Loucy (cell line): ENCODE measurements around the gene KRTAP4-6.

Source experiments
- H2AFZ ChIP-seq: fragments of 200-600 bp; sonication (generic); 2 replicates; pipeline ENCODE4 v1.6.0; 2016; ENCODE audit warnings: antibody characterized with exemption, mild to moderate bottlenecking, low read length, moderate library complexity
- H3F3A ChIP-seq: fragments of 200-600 bp; 2 replicates; pipeline ENCODE4 v1.6.0; 2016; ENCODE audit warnings: antibody characterized with exemption, low read depth, mild to moderate bottlenecking
- H3K27me3 ChIP-seq: fragments of 200-600 bp; sonication (generic); 2 replicates; pipeline ENCODE4 v1.6.1; 2014; ENCODE audit warnings: low read length, mild to moderate bottlenecking; ENCODE audit not compliant: insufficient read depth, poor library complexity, severe bottlenecking
- H3K36me3 ChIP-seq: fragments of 200-600 bp; sonication (generic); 2 replicates; pipeline ENCODE4 v1.6.1; 2016; ENCODE audit warnings: low read length; ENCODE audit not compliant: insufficient read depth
- H3K4me1 ChIP-seq: fragments of 200-600 bp; sonication (generic); 2 replicates; pipeline ENCODE4 v1.5.1; 2014; ENCODE audit warnings: low read length, mild to moderate bottlenecking; ENCODE audit not compliant: insufficient read depth, poor library complexity, severe bottlenecking
- H3K4me2 ChIP-seq: fragments of 200-600 bp; sonication (generic); 2 replicates; pipeline ENCODE4 v1.6.0; 2014; ENCODE audit warnings: antibody characterized with exemption, low read length, low read depth, mild to moderate bottlenecking; ENCODE audit not compliant: poor library complexity, severe bottlenecking
- H3K4me3 ChIP-seq: fragments of 200-600 bp; sonication (generic); 2 replicates; pipeline ENCODE4 v1.5.1; 2014; ENCODE audit warnings: low read length, mild to moderate bottlenecking, mixed read lengths; ENCODE audit not compliant: poor library complexity, severe bottlenecking
- H3K79me2 ChIP-seq: fragments of 200-600 bp; sonication (generic); 2 replicates; pipeline ENCODE4 v1.6.1; 2014; ENCODE audit warnings: low read length; ENCODE audit not compliant: insufficient read depth
- H3K9ac ChIP-seq: fragments of 200-600 bp; sonication (generic); 2 replicates; pipeline ENCODE4 v1.6.0; 2014; ENCODE audit warnings: mild to moderate bottlenecking, low read depth, low read length, moderate library complexity; ENCODE audit not compliant: poor library complexity, severe bottlenecking
- H3K9me2 ChIP-seq: fragments of 200-600 bp; sonication (generic); replicated peaks from 2 replicates; pipeline ENCODE4 v1.6.1; 2016; ENCODE audit warnings: low read depth, low read length, mixed read lengths
- H3K9me3 ChIP-seq: fragments of 200-600 bp; sonication (generic); 2 replicates; pipeline ENCODE4 v1.6.1; 2014; ENCODE audit warnings: mild to moderate bottlenecking, antibody characterized with exemption, low read length, low read depth; ENCODE audit not compliant: insufficient read depth
- H4K20me1 ChIP-seq: fragments of 200-600 bp; sonication (generic); 2 replicates; pipeline ENCODE4 v1.6.0; 2014; ENCODE audit warnings: antibody characterized with exemption, low read length, mild to moderate bottlenecking; ENCODE audit not compliant: insufficient read depth, poor library complexity, severe bottlenecking
- CTCF ChIP-seq: fragments of 200-600 bp; sonication (generic); conservative IDR thresholded peaks from 2 replicates; pipeline ENCODE4 v1.5.1; 2014; ENCODE audit warnings: mild to moderate bottlenecking, antibody characterized with exemption, low read length
- EZH2phosphoT487 ChIP-seq: fragments of 200-600 bp; IDR thresholded peaks from 2 replicates; pipeline ENCODE4 v1.6.1; 2018; ENCODE audit warnings: antibody characterized with exemption, mild to moderate bottlenecking, moderate library complexity, borderline replicate concordance

The KRTAP4-6 gene

GRCh38 chr17:41168121-41168520 is 27.8 kb upstream of the KRTAP4-6 start, which contains the start of gene KRTAP4-3:
Gene KRTAP4-3 (minus strand): TSS chr17:41168221. CDS start chr17:41168172, 49 bp downstream.
- Histone ChIP-seq H3K36me3 (no peaks in the 10 kb centered on the region), H3K9ac (no peak within 1 kb of the TSS), H3K4me2 (no peak within 1 kb of the TSS), H3K4me1 (peaks cover 4% of the 10 kb centered on the region), H2AFZ (no peak within 1 kb of the TSS), H4K20me1 (no peaks in the 10 kb centered on the region), H3K9me2 (no peaks in the 10 kb centered on the region), H3F3A (no peaks in the 10 kb centered on the region), H3K79me2 (no peaks in the 10 kb centered on the region), H3K27me3 (no peaks in the 10 kb centered on the region), H3K4me3 (no peak within 1 kb of the TSS), H3K9me3 (no peaks in the 10 kb centered on the region)
- TF ChIP-seq CTCF (no peak), EZH2phosphoT487 (no peak)

- Histone ChIP-seq H3K4me1 (peaks cover 4% of the 10 kb centered on the region), H3F3A (no peaks in the 10 kb centered on the region), H3K79me2 (no peaks in the 10 kb centered on the region), H3K9me2 (no peaks in the 10 kb centered on the region), H3K36me3 (no peaks in the 10 kb centered on the region), H3K4me3 (no peak overlapping the region), H2AFZ (no peak overlapping the region), H3K9ac (no peak overlapping the region), H3K27me3 (no peaks in the 10 kb centered on the region), H3K4me2 (no peak overlapping the region), H3K9me3 (no peaks in the 10 kb centered on the region), H4K20me1 (no peaks in the 10 kb centered on the region)
- TF ChIP-seq EZH2phosphoT487 (no peak), CTCF (no peak)
These were observed 27.2 kb upstream of the KRTAP4-6 start for GRCh38 chr17:41167561-41167960.

- no peak for TF ChIP-seq CTCF
- TF ChIP-seq EZH2phosphoT487 = no peak
- no peak overlapping the region for H3K4me2 ChIP-seq
- H3K9me3 ChIP-seq = no peaks in the 10 kb centered on the region
- no peak overlapping the region for H3K4me3 ChIP-seq
- H3K79me2 ChIP-seq = no peaks in the 10 kb centered on the region
- H3K9me2 ChIP-seq = no peaks in the 10 kb centered on the region
- no peak overlapping the region for H3K9ac ChIP-seq
- H3K27me3 ChIP-seq = no peaks in the 10 kb centered on the region
- H4K20me1 ChIP-seq = no peaks in the 10 kb centered on the region
- H3F3A ChIP-seq = no peaks in the 10 kb centered on the region
- H3K36me3 ChIP-seq = no peaks in the 10 kb centered on the region
- peaks cover 4% of the 10 kb centered on the region for H3K4me1 ChIP-seq
- H2AFZ ChIP-seq = no peak overlapping the region
These were observed 23.5 kb upstream of the KRTAP4-6 start for GRCh38 chr17:41163828-41164227.
